PC-9 (cell line): Measurements from ENCODE around the gene RUNX2. TPM values are rescaled to one million over a fixed set of nuclear protein-coding genes. Genes with fewer than 3 reads are reported as not detected.

ENCODE experiments used
- BruUV-seq: library from RNA; stranded (reverse); fragments of 400-500 nt; replicated peaks from 2 replicates; lab custom pipeline; 2021; lab: Mats Ljungman, UMichigan
- CTCF ChIA-PET: fragments of 300-600 bp; sonication (Branson Sonifier 250); formaldehyde crosslinking; loops from one replicate; lab custom pipeline; 2022; ENCODE audit warnings: antibody characterized with exemption; lab: Charles Lee
- POLR2A ChIA-PET: fragments of 300-600 bp; sonication (Branson Sonifier 250); formaldehyde crosslinking; loops from one replicate; lab custom pipeline; 2022; ENCODE audit warnings: antibody characterized with exemption; ENCODE audit not compliant: unreplicated experiment; lab: Charles Lee
- DNase-seq, 2 experiments: peaks; one replicate each; pipeline versions ENCODE4 v3.0.0 to v3.0.0-alpha.2; 2015 to 2022; ENCODE audit warnings: mixed read lengths in 1 of 2
- H2AFZ ChIP-seq: fragments of 200-600 bp; sonication (generic); 2 replicates; pipeline ENCODE4 v1.8.1; 2017; ENCODE audit warnings: antibody characterized with exemption
- H3F3A ChIP-seq: fragments of 200-600 bp; sonication (generic); 2 replicates; pipeline ENCODE4 v1.8.1; 2017; ENCODE audit warnings: antibody characterized with exemption, mild to moderate bottlenecking, low read depth; ENCODE audit not compliant: insufficient read depth
- H3K27ac ChIP-seq: fragments of 200-600 bp; sonication (generic); 2 replicates; pipeline ENCODE4 v1.6.1; 2016; ENCODE audit warnings: mixed run types
- H3K27me3 ChIP-seq: fragments of 200-600 bp; sonication (generic); 2 replicates; pipeline ENCODE4 v1.6.1; 2016; ENCODE audit warnings: low read depth, mixed run types; ENCODE audit not compliant: insufficient read depth
- H3K36me3 ChIP-seq: fragments of 200-600 bp; sonication (generic); 2 replicates; pipeline ENCODE4 v1.6.1; 2016; ENCODE audit warnings: low read depth, mixed run types
- H3K4me1 ChIP-seq: fragments of 200-600 bp; sonication (generic); replicated peaks from 2 replicates; pipeline ENCODE4 v1.6.1; 2016; ENCODE audit warnings: mixed run types; ENCODE audit not compliant: insufficient read depth
- H3K4me2 ChIP-seq: fragments of 200-600 bp; sonication (generic); 2 replicates; pipeline ENCODE4 v1.6.1; 2017; ENCODE audit warnings: mixed run types
- H3K4me3 ChIP-seq: fragments of 200-600 bp; sonication (generic); 2 replicates; pipeline ENCODE4 v1.6.1; 2016; ENCODE audit warnings: mixed run types
- H3K79me2 ChIP-seq: fragments of 200-600 bp; sonication (generic); 2 replicates; pipeline ENCODE4 v1.6.1; 2017; ENCODE audit warnings: low read depth, mixed run types
- H3K9me2 ChIP-seq: fragments of 200-600 bp; sonication (generic); 2 replicates; pipeline ENCODE4 v1.8.1; 2017; ENCODE audit warnings: mild to moderate bottlenecking; ENCODE audit not compliant: insufficient read depth
- H3K9me3 ChIP-seq: fragments of 200-600 bp; sonication (generic); 2 replicates; pipeline ENCODE4 v1.8.1; 2016; ENCODE audit warnings: low read depth; ENCODE audit not compliant: insufficient read depth
- H4K20me1 ChIP-seq: fragments of 200-600 bp; sonication (generic); 2 replicates; pipeline ENCODE4 v1.8.1; 2017; ENCODE audit not compliant: insufficient read depth
- EZH2 ChIP-seq: fragments of 200-600 bp; sonication (generic); IDR thresholded peaks from 2 replicates; pipeline ENCODE4 v1.8.0; 2017; ENCODE audit warnings: antibody characterized with exemption, low read depth
- intact Hi-C: fragments of 100-400 bp; cut with micrococcal nuclease; formaldehyde crosslinking; loops from one replicate; pipeline ENCODE4 v1.10.0; 2022; ENCODE audit not compliant: unreplicated experiment
- total RNA-seq: library from RNA; stranded (reverse); gene quantifications from 2 replicates; pipeline ENCODE4 v1.2.3, GENCODE V29; 2021
- TF ChIP-seq, protein P1 (sequence below): fragments of 200-600 bp; sonication (generic); conservative IDR thresholded peaks from 2 replicates; pipeline ENCODE4 v1.6.1; 2017; ENCODE audit warnings: mixed run types, antibody characterized with exemption, mild to moderate bottlenecking, moderate library complexity

Gene RUNX2
- total RNA-seq, 1 experiment from 2014 or later: 12.5 TPM

DNA sequence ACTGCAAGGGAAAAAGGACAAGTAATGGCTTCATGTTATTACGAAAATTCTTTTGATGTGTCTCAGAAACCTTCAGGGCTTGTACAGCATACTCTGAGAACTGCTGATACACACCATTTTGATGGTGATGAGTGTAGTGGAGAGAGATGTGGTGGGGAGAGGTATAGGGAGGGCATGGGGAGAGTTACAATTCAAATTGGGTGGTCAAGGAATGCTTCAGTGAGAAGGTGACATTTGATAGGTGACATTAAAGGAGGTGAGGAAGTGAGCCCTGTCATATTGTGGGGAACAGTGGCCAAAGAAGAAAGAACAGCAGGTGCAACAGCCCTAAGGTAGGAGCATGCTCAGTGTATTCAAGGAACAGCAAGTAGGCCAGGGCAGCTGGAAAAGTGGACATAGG, 368.6 kb downstream of the RUNX2 start:
- no peak for TF ChIP-seq EZH2
- TF ChIP-seq, protein P1, sequence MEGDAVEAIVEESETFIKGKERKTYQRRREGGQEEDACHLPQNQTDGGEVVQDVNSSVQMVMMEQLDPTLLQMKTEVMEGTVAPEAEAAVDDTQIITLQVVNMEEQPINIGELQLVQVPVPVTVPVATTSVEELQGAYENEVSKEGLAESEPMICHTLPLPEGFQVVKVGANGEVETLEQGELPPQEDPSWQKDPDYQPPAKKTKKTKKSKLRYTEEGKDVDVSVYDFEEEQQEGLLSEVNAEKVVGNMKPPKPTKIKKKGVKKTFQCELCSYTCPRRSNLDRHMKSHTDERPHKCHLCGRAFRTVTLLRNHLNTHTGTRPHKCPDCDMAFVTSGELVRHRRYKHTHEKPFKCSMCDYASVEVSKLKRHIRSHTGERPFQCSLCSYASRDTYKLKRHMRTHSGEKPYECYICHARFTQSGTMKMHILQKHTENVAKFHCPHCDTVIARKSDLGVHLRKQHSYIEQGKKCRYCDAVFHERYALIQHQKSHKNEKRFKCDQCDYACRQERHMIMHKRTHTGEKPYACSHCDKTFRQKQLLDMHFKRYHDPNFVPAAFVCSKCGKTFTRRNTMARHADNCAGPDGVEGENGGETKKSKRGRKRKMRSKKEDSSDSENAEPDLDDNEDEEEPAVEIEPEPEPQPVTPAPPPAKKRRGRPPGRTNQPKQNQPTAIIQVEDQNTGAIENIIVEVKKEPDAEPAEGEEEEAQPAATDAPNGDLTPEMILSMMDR: no peak
- H3K4me1 ChIP-seq: peaks cover 27% of the 10 kb centered on the region
- intact Hi-C loops: loop anchor here (5.0 kb wide), 1 partner anchor 89 kb away; no protein-coding TSS in a partner anchor
- H3K4me3 ChIP-seq: no peak overlapping the region
- no peaks in the 10 kb centered on the region for H3K9me3 ChIP-seq
- no TSS peak for BruUV-seq
- no peaks in the 10 kb centered on the region; the same call in 1 of the 2 replicates for H3F3A ChIP-seq
- no peaks in the 10 kb centered on the region for H3K36me3 ChIP-seq
- ChIA-PET CTCF (no interaction called here), POLR2A (no interaction called here)
- H3K9me2 ChIP-seq: no peaks in the 10 kb centered on the region
- H2AFZ ChIP-seq: no peak overlapping the region
- peak overlapping the region; percentile 64 for H3K27ac ChIP-seq
- H3K79me2 ChIP-seq: no peaks in the 10 kb centered on the region
- no peaks in the 10 kb centered on the region for H4K20me1 ChIP-seq
- no peaks in the 10 kb centered on the region for H3K27me3 ChIP-seq
- H3K4me2 ChIP-seq: no peak overlapping the region
- no peak for DNase-seq

DNA sequence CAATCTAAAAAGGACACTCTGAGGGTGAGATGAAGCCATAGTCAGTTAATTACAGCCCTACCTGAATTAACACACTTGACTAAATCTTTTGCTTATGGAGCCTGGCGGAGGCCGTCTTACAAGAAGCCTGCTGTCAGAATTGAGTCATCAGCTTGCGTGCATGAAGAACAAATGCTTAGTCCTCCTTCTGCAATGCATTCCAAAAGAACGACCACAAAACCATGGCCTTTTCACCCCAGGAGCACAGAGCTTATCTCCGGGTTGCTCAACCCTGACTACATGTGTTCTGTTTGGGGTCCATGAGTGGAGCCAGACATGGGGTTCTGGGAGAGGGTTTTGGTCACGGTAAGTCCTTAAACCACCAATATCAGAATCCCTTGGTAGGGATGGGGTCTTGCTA, 369.5 kb downstream of the RUNX2 start:
- no TSS peak for BruUV-seq
- Histone ChIP-seq H3K4me1 (peaks cover 25% of the 10 kb centered on the region), H3K9me2 (no peaks in the 10 kb centered on the region), H3F3A (no peaks in the 10 kb centered on the region; the same call in 1 of the 2 replicates), H4K20me1 (no peaks in the 10 kb centered on the region), H3K27me3 (no peaks in the 10 kb centered on the region), H3K4me2 (peak overlapping the region; percentile 6; the same call in 1 of the 2 replicates), H3K27ac (peak overlapping the region; percentile 64), H3K9me3 (no peaks in the 10 kb centered on the region), H3K36me3 (no peaks in the 10 kb centered on the region), H3K79me2 (no peaks in the 10 kb centered on the region), H3K4me3 (no peak overlapping the region), H2AFZ (no peak overlapping the region)
- POLR2A ChIA-PET: interaction anchor here (0.6 to 0.7 kb wide), 2 partner anchors 40 to 48 kb away, joined by 4 to 6 read pairs; no protein-coding TSS in a partner anchor
- TF ChIP-seq, protein P1: no peak
- no peak for TF ChIP-seq EZH2
- peak; percentile 59 to 86 for DNase-seq
- intact Hi-C loops: loop anchor here (5.0 kb wide), 1 partner anchor 90 kb away; no protein-coding TSS in a partner anchor
- CTCF ChIA-PET: interaction anchor here (0.6 to 1.0 kb wide), 2 partner anchors 14 to 22 kb away, joined by 3 read pairs; no protein-coding TSS in a partner anchor

DNA sequence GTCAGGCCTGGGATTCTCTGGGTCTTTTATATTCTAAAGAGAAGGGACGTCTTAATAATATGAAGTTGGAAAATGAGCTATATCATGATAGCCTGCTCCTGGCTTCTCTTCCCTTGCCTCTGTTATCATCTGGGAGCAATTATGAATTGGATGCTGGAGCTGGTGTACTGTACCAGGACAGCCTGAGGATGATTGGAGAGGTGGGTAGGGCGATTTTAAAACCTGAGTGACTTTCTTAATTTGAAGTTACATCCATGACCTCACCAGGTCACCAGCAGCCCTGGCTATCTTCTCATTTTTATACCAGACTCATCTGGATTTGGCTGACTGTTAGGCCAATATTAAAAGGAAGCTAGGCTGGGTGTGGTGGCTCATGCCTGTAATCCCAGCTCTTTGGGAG, 369.9 kb downstream of the RUNX2 start:
- H4K20me1 ChIP-seq: no peaks in the 10 kb centered on the region
- peak overlapping the region; percentile 6; the same call in 1 of the 2 replicates for H3K4me2 ChIP-seq
- no peaks in the 10 kb centered on the region for H3K27me3 ChIP-seq
- peaks cover 29% of the 10 kb centered on the region for H3K4me1 ChIP-seq
- ChIA-PET POLR2A (interaction anchor here (0.7 kb wide), 2 partner anchors 41 to 43 kb away, joined by 4 to 6 read pairs; no protein-coding TSS in a partner anchor), CTCF (interaction anchor here (1.0 kb wide), 1 partner anchor 13 kb away, joined by 3 read pairs; no protein-coding TSS in a partner anchor)
- H3K36me3 ChIP-seq: no peaks in the 10 kb centered on the region
- H3F3A ChIP-seq: no peaks in the 10 kb centered on the region; the same call in 1 of the 2 replicates
- H2AFZ ChIP-seq: no peak overlapping the region
- intact Hi-C loops: loop anchor here (5.0 kb wide), 1 partner anchor 91 kb away; no protein-coding TSS in a partner anchor
- no peak for DNase-seq
- TF ChIP-seq, protein P1: no peak
- no peak for TF ChIP-seq EZH2
- no TSS peak for BruUV-seq
- no peak overlapping the region for H3K4me3 ChIP-seq
- H3K27ac ChIP-seq: peak overlapping the region; percentile 45
- H3K9me2 ChIP-seq: no peaks in the 10 kb centered on the region
- no peaks in the 10 kb centered on the region for H3K79me2 ChIP-seq
- no peaks in the 10 kb centered on the region for H3K9me3 ChIP-seq
